Parathyroid adenoma (tissue), 2 donors: Measurements from ENCODE around the gene ZC2HC1C.

ENCODE experiments used
- H2AFZ ChIP-seq: fragments of 300-600 bp; sonication (generic); one replicate; pipeline ENCODE4 v1.7.0; 2017; ENCODE audit warnings: antibody characterized with exemption, mild to moderate bottlenecking
- H3K27ac ChIP-seq: fragments of 300-600 bp; sonication (generic); one replicate; pipeline ENCODE4 v1.7.0; 2017
- H3K27me3 ChIP-seq: fragments of 300-600 bp; sonication (generic); one replicate; pipeline ENCODE4 v1.7.0; 2017; ENCODE audit warnings: low read length; ENCODE audit not compliant: control insufficient read depth, insufficient read depth
- H3K36me3 ChIP-seq: fragments of 300-600 bp; sonication (generic); one replicate; pipeline ENCODE4 v1.7.0; 2017; ENCODE audit warnings: low read length; ENCODE audit not compliant: control insufficient read depth, insufficient read depth
- H3K4me1 ChIP-seq: fragments of 300-600 bp; sonication (generic); one replicate; pipeline ENCODE4 v1.7.0; 2017; ENCODE audit warnings: control low read depth
- H3K4me2 ChIP-seq: fragments of 300-600 bp; sonication (generic); one replicate; pipeline ENCODE4 v1.7.0; 2017; ENCODE audit warnings: low read length
- H3K4me3 ChIP-seq: fragments of 300-600 bp; sonication (generic); one replicate; pipeline ENCODE4 v1.7.0; 2017; ENCODE audit warnings: low read depth, low read length
- H3K79me2 ChIP-seq: fragments of 300-600 bp; sonication (generic); one replicate; pipeline ENCODE4 v1.7.0; 2017; ENCODE audit warnings: control low read depth
- H3K9ac ChIP-seq: fragments of 300-600 bp; sonication (generic); one replicate; pipeline ENCODE4 v1.7.0; 2017; ENCODE audit warnings: mild to moderate bottlenecking
- H3K9me3 ChIP-seq: fragments of 300-600 bp; sonication (generic); one replicate; pipeline ENCODE4 v1.7.0; 2017; ENCODE audit warnings: low read length; ENCODE audit not compliant: control insufficient read depth
- CTCF ChIP-seq: fragments of 300-600 bp; sonication (generic); IDR thresholded peaks from one replicate; pipeline ENCODE4 v1.7.0; 2017; ENCODE audit warnings: antibody characterized with exemption, mild to moderate bottlenecking
- donor health status: primary hyperparathyroidism.

ZC2HC1C gene

GRCh38 chr14:75042035-75042434, 27.4 kb upstream of the ZC2HC1C start:
- TF ChIP-seq CTCF = no peak
- H3K79me2 ChIP-seq = peaks cover 3% of the 10 kb centered on the region
- H3K4me1 ChIP-seq = no peaks in the 10 kb centered on the region
- no peak overlapping the region for H3K4me3 ChIP-seq
- no peaks in the 10 kb centered on the region for H3K9me3 ChIP-seq
- no peak overlapping the region for H3K4me2 ChIP-seq
- H3K36me3 ChIP-seq = no peaks in the 10 kb centered on the region
- H3K9ac ChIP-seq = no peak overlapping the region
- no peak overlapping the region for H2AFZ ChIP-seq
- H3K27ac ChIP-seq = no peak overlapping the region
- no peaks in the 10 kb centered on the region for H3K27me3 ChIP-seq

DNA sequence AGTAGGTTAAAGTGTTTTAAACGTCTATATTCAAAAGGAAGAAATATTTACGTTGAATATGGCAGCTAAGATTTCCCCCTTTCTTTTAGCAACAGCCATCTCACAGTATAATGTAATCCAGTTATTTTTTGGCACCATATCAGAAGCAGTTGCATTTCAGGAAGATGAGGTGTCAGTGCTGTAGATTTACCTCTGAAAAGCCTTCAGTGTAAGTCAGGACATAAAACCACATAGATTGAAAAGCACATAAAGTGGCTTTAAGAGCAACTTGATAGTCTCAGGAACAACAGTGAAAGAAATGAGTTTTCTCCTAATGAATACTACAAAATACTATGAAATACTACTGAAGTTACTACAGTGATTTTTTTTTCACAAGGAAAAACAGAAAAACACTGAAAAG, 25.1 kb upstream of the ZC2HC1C start:
- Histone ChIP-seq H3K4me1 (no peaks in the 10 kb centered on the region), H3K9ac (no peak overlapping the region), H2AFZ (no peak overlapping the region), H3K27ac (no peak overlapping the region), H3K36me3 (no peaks in the 10 kb centered on the region), H3K9me3 (no peaks in the 10 kb centered on the region), H3K79me2 (peaks cover 3% of the 10 kb centered on the region), H3K4me2 (no peak overlapping the region), H3K27me3 (no peaks in the 10 kb centered on the region), H3K4me3 (no peak overlapping the region)
- TF ChIP-seq CTCF = no peak

DNA sequence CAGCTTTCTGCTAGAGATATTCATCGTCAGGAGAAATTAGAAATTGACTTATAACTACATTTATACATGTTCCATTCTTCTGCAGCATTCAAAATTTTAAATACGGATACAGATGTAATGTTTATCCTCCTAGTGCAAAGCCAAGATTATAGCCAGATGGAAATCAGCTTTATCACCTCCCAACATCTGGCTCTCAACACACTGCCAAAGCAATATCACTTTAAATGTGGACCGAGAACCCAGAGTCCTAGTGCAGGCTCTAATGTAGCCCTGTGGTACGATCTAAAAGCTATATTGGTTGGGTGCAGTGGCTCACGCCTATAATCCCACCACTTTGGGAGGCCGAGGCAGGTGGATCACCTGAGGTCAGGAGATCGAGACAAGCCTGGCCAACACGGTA, 24.7 kb upstream of the ZC2HC1C start:
- no peaks in the 10 kb centered on the region for H3K4me1 ChIP-seq
- no peaks in the 10 kb centered on the region for H3K9me3 ChIP-seq
- peak overlapping the region; percentile 26 for H3K4me2 ChIP-seq
- no peaks in the 10 kb centered on the region for H3K27me3 ChIP-seq
- no peak overlapping the region for H3K4me3 ChIP-seq
- no peak overlapping the region for H2AFZ ChIP-seq
- no peaks in the 10 kb centered on the region for H3K36me3 ChIP-seq
- peaks cover 3% of the 10 kb centered on the region for H3K79me2 ChIP-seq
- no peak overlapping the region for H3K27ac ChIP-seq
- H3K9ac ChIP-seq = no peak overlapping the region
- no peak for TF ChIP-seq CTCF

DNA sequence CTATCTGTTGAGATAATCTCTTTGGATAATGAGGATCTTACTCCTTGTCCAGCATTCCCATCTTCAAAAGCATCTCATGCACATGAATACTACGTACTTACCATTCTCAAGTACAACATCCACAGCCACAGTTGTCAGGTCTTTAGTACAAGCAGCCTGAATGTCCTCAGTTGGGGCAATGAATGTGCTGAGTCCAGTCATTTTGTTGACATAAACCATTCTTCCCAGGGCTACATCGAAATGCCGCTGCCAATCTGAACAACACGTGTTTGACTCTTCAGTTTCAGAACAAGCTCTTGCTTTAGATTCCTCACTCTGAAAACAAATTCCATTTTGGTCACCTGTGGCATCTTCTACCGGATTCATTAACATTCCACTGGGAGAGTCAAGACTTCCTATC, 23.2 kb upstream of the ZC2HC1C start:
- Histone ChIP-seq H3K9me3 (no peaks in the 10 kb centered on the region), H3K27me3 (no peaks in the 10 kb centered on the region), H3K27ac (no peak overlapping the region), H3K9ac (no peak overlapping the region), H3K4me1 (peaks cover 3% of the 10 kb centered on the region), H3K36me3 (no peaks in the 10 kb centered on the region), H3K79me2 (peaks cover 6% of the 10 kb centered on the region), H3K4me2 (no peak overlapping the region), H2AFZ (no peak overlapping the region), H3K4me3 (no peak overlapping the region)
- no peak for TF ChIP-seq CTCF

- Histone ChIP-seq H3K4me3 (no peak overlapping the region), H3K36me3 (no peaks in the 10 kb centered on the region), H3K4me2 (no peak overlapping the region), H3K79me2 (peaks cover 10% of the 10 kb centered on the region), H3K9me3 (no peaks in the 10 kb centered on the region), H3K9ac (no peak overlapping the region), H3K27me3 (no peaks in the 10 kb centered on the region), H2AFZ (no peak overlapping the region), H3K4me1 (peaks cover 6% of the 10 kb centered on the region), H3K27ac (no peak overlapping the region)
- TF ChIP-seq CTCF = no peak
Observed at GRCh38 chr14:75046899-75047298, 22.5 kb upstream of the ZC2HC1C start.
